ENCODE data around the gene CNTD1.

- TF ChIP-seq POLR2A (IDR thresholded peaks at IDR 0.05), result no peak
- TF ChIP-seq, protein P1, sequence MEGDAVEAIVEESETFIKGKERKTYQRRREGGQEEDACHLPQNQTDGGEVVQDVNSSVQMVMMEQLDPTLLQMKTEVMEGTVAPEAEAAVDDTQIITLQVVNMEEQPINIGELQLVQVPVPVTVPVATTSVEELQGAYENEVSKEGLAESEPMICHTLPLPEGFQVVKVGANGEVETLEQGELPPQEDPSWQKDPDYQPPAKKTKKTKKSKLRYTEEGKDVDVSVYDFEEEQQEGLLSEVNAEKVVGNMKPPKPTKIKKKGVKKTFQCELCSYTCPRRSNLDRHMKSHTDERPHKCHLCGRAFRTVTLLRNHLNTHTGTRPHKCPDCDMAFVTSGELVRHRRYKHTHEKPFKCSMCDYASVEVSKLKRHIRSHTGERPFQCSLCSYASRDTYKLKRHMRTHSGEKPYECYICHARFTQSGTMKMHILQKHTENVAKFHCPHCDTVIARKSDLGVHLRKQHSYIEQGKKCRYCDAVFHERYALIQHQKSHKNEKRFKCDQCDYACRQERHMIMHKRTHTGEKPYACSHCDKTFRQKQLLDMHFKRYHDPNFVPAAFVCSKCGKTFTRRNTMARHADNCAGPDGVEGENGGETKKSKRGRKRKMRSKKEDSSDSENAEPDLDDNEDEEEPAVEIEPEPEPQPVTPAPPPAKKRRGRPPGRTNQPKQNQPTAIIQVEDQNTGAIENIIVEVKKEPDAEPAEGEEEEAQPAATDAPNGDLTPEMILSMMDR (IDR thresholded peaks at IDR 0.05), result no peak
These were observed 38.5 kb upstream of the CNTD1 start for GRCh38 chr17:42759982-42760651.
